Uterus (tissue), 2 donors: ENCODE measurements around the gene ZBTB12.

Source experiments
- POLR2A ChIP-seq, 2 donors: fragments of 450-650 bp; IDR thresholded peaks; one replicate each; pipeline ENCODE4 v1.6.1; 2016; ENCODE audit warnings: antibody characterized with exemption in 2 of 2, mild to moderate bottlenecking in 1 of 2, moderate library complexity in 1 of 2
- TF ChIP-seq, protein P1 (sequence below), 4 experiments: fragments of 200-600 bp in 2 of 4; fragments of 450-650 bp in 2 of 4; sonication (generic) in 2 of 4; IDR thresholded peaks; one replicate each; pipeline ENCODE4 v1.5.1; 2016 to 2019; ENCODE audit warnings: antibody characterized with exemption in 4 of 4, mild to moderate bottlenecking in 2 of 4, moderate library complexity in 1 of 4

DNA sequence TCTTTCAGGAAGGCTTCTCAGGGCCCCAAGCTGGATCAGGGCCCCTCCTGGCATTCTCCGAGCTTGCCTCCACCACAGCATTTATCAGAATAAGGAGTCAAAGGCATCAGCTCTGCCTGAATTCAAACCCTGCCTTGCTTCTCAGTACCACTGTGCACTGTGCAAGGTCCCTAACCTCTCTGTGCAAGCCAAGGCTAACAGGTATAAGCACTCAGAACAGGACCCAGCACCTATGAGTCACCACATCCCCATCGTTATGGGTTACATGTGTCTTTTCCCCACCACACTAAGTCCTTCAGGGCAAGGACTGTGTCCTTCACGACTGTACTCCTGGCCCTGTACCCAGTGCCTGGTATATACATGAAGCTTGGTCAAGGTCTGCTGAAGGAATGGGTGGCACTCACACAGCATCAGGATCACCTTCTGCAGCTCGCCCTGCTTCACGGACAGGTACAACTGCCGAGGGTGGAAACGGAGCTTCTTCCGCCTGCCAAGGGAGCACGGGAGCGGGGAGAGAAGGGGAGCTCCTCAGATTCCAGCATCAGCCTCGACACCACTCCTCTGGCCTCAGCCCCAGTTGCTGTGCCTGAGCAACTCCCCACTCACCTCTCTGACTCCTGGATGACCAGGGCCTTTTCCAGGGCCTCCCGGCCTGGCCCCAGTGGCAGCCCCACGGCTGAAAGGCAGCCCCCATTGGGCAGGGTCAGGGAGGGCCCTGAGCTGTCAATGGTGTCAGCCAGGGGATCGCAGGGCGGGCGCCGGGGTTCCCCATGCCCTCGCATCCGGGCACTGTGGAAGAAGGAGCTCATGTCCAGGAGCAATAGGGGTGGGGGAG, 14.5 kb downstream of the ZBTB12 start:
- TF ChIP-seq, protein P1, sequence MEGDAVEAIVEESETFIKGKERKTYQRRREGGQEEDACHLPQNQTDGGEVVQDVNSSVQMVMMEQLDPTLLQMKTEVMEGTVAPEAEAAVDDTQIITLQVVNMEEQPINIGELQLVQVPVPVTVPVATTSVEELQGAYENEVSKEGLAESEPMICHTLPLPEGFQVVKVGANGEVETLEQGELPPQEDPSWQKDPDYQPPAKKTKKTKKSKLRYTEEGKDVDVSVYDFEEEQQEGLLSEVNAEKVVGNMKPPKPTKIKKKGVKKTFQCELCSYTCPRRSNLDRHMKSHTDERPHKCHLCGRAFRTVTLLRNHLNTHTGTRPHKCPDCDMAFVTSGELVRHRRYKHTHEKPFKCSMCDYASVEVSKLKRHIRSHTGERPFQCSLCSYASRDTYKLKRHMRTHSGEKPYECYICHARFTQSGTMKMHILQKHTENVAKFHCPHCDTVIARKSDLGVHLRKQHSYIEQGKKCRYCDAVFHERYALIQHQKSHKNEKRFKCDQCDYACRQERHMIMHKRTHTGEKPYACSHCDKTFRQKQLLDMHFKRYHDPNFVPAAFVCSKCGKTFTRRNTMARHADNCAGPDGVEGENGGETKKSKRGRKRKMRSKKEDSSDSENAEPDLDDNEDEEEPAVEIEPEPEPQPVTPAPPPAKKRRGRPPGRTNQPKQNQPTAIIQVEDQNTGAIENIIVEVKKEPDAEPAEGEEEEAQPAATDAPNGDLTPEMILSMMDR (IDR thresholded peaks at IDR 0.05): no peak
- no peak for TF ChIP-seq POLR2A (IDR thresholded peaks at IDR 0.05)
